GM21381 (cell line): ENCODE results near the gene IL1RL1.

Experiments
- ATAC-seq: cut with Tn5 transposase; IDR thresholded peaks from one replicate; pipeline ENCODE4 v1.9.1; 2021; ENCODE audit warnings: mild to moderate bottlenecking, moderate library complexity; ENCODE audit not compliant: unreplicated experiment

The IL1RL1 gene

DNA sequence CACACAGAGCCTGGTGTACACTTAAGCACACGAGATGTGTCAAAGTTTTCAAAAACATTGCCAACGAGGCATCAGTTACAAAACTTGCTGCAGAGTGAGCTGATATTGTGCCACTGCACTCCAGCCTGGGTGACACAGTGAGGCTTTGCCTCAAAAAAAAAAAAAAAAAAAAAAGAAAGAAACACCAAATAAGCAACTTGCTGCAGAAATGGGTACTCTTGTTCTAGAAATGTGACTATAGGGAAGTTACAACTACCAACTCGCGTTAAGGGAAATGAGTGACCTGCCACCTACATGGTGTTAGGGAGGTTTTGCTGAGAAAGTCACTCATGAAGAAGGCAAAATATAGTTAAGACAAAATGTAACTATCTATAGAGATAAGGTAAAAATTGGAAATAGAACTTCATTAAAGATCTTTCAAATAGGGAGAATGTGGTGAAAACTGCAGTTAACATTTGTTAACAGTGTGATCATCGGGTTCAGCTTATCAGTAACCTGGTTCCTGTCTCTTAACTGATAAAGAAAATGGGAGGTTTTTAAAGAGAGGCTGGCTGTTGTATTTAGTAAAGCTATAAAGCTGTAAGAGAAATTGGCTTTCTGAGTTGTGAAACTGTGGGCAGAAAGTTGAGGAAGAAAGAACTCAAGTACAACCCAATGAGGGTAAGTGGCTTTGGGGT lies at the start of gene IL1RL1:
Gene IL1RL1 (plus strand): TSS at position 600 of the 677 bp plus-strand sequence. CDS start 26,702 bp downstream, outside the sequence.
- ATAC-seq: no peak

DNA sequence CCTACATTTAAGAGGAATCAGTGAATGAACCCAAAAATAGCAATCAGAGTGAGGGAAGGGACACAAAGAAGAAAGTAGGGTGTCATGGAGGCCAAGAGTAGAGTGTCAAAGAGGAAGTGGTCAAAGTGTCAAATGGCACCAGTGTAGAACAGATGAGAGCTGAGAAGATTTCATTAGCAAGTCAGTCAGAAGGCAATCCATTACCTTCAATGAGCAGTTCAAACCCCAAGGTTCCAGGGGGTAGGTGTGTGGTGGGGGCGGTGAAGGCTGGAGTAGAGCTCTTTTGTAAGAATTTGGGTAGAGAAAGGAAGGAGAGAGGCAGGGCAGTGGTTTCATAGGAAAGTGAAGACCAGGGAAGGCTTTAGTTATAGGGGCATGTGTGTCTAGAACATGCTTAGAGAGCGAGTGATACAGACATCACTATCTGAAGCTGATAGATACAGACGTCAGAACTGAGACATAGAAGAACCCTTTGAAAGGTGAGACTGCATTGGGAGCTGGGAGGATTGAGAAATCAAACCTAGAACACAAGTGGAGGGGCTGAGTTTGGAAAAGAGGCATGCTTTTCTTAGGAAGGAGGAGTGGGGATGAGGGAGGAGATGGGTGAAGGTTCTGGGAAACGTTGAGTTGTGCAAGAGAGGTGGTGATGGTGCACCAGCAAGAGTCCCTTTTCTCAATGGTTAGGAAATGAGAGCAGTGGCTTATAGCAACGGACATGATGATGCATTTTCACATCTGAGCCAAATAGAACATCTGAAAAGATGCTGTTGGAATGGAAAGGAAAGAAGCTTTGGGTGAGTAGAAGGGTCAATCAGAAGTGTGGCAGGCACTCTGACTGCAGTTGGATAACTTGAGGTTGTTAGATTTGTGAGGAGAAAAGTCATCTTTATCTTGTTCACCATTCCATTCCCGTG lies 48.9 kb upstream of the IL1RL1 start:
- ATAC-seq: no peak

DNA sequence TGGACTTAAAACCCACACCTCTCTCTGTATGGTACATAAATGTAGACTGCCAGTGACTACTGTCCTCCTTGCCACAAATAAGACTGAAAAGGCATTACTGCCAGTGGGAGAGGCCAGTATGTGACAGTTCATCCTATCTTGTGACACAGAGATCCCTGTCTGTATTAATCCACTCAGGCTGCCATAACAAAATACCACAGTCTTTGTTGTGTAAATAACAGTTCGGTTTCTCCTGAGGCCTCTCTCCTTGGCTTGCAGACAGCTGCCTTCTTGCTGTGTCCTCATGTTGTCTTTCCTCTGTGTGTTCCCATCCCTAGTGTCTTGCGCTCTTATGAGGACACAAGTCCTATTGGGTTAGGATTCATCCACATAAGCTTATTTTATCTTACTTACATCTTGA lies 46.4 kb upstream of the IL1RL1 start:
- no peak for ATAC-seq

DNA sequence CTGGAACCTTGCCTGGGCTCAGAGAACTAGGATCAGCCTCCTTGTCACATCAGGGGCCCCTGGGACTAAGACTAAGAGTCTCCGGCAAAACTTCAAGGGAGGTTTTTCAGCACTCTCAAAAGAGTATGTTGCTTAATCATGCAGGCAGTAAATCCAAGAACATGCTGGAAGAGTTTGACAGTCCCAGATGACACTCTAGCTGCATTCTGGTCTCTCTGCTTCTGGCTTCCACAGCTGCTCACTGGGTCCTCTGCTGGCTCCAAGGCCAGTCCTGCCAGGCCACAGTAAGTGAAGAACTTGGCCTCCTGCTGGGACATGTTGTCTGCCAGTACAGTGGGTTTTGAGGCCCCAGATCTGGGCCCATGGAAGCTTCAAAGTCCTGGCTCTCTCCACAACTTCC lies 45.2 kb upstream of the IL1RL1 start:
- ATAC-seq: no peak

DNA sequence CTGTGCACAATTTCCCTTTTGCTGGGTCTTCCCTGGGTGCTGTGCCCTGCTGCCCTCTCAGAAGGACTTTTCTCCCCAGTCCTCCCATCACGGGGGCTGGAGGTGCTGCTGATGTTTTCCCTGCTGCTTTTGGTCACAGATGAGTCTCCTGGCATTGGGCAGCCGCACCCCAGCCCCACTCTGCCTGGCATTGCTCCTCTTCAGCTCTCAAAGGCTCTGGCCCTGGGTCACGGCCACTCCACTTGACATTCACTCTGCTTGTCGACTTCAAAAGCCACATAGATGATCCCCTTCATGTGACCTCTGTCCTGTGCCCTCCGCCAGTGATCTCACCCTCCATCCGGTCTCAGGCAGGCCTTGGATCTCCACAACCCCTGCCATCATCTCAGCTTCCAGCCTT lies 43.6 kb upstream of the IL1RL1 start:
- no peak for ATAC-seq

DNA sequence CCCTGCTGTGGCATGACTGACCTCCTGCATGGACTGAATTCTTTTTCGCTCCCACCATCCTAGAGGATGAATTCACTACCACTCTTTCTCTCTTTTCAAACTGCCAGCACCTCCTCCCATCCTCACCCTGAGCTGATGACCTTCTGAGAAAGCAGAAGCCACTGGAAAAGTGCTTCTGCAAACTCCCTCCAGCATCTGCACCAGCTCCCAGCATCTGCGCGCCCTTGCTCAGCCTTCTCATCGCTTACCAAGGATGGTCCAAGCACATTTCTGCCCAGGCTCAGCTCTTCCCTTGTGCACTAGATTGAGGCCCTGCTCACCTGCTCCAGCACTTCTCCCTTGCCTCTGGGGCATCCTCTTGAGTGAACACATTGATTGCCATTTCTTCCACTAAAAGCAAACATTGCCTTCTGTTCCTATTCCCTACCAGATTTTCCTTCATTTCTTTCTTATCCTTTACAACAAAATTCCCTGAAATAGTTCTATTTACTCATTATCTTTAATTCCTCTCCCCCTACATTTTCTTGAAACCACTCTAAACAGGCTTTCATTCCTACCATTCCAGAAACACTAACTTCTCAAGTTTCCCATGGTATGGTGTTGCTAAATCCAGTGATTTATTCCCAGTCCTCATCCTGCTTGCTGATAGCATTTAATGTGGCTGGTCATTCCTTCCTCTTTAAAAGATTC lies 42.7 kb upstream of the IL1RL1 start:
- ATAC-seq: no peak

DNA sequence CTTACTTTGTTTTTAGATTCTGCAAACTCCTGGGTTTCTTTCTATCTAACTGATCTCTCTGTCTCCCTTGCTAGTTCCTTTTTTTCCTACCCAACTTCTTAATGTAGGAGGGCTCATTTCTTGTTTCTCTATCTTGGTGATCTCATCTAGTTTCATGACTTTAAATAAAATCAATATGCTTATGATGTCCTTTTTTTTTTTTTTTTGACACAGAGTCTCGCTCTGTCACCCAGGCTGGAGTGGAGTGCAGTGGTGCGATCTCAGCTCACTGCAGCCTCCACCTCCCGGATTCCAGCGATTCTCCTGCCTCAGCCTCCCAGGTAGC lies 42.2 kb upstream of the IL1RL1 start:
- ATAC-seq: no peak

DNA sequence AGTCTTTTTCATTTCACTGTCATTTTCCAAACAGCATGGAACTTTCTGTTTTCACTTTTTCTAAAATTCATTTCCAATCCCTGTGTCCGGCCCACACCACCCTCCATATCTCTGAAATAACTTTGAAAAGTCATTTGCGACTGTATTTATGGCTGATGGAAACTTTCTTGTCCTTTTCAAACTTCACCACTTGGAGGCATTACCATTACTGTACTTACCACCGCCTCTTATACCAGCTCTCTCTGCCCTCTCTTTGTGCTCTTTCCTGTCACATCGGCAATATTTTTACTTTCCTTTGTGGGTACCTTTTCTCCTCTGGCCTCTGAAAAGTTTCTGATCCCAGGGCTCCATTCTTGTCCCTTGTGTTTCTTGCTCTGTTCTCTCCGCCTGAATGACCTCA lies 39.5 kb upstream of the IL1RL1 start:
- ATAC-seq: no peak

DNA sequence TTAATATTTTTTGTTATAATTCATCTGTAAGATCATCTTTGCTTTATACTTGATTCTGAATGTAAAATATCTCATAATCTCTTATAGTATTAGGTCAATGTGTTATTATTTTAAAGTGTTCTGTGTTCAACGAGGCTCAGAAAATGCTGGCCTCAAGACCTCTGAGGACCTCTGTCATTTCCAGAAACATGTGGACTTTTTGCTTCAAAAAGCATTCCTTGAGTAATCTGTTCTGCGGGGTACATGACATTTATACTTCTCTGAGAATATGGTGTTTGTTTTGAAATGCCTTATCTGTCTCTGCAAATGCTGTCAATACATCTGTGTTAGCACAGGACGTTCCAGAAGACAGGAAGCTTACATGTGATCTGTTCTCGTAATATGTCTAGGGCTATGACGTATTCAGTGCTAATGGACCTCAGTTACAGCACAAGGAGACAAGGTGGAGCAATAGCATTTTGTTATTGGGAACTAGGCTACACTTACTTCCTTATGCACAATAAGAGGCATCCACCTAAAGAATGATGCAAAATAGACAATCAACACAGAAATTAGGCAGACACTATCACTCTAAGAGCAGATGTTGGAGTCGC lies 37.6 kb upstream of the IL1RL1 start:
- no peak for ATAC-seq

DNA sequence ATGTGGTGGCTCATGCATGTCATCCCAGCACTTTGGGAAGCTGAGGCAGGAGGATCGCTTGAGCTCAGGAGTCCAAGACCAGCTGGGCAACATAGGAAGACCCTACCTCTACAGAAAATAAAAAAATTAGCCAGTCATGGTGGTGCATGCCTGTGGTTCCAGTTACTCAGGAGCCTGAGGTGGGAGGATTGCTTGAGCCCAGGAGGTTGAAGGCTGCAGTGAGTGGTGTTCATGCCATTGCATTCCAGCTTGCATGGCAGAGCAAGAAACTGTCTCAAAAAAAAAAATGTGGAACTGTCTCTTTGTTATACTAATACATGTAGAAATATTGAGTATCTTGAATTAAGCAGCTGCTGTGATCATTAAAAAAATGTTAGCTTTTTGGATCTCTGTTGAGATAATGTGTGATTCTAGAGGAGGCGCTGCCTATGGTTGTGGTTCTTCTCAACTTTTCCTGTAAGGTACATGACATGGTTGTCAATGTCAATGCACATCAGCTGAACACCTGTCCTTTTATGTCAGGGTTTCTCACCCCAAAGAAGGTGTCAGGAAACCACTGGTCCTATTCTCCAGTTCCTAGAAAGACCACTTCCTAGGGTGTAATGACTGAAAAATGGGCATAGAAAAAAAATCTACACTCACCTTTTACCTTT lies 34.7 kb upstream of the IL1RL1 start:
- ATAC-seq: no peak

DNA sequence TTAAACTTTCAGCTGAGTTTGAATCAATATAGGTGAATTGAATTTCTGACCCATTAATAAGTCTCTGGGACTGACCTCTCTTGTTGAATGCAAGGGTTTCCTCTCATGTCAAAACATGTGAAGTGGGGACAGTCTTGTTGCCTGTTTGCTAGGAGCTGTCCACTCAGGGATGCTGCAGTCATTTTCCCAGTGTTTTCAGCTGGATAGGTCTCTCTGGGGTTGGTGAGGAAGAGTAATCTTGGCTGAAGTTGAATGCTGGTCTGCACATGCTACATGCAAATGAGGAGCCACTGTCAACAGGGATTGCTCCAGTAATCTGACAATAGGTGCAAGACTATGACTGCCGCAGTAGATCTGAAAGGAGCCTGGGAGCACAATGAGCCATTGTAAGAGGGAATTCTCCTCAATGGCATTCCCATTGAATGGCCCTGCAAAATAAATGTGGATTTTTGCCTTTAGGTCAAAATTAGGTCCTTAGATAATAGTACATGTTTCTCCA lies 34.1 kb upstream of the IL1RL1 start:
- no peak for ATAC-seq

DNA sequence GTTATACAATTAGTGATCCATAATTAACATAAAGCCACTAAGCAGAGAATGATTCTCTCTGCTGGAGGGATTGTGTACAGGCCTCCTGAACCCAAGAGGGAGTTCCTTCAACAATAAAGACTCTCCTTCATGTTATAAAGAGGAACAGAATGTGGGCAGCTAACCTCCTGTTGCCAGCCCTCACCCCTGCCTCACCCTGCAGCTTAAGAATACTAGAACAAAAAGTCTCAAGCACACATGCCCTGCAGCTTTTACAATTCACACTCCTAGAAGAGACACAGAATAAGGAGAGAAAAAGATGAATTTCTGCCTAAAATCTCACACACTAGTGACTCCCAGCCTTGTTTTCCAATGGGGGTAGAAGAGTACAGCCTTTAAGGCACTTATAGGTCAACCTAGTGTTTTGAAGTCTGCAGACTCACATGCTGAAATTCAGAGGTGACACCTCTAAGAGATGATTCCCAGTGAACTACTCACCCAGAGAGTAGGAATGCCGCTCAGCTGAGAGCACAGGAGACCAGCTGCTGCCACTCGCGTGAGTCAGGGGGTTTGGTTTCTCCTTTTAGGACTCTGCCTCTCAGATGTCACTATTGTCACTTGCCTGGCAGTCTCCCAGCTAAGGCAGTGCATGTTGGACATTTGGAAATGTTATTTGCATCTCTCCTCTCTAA lies 32.5 kb upstream of the IL1RL1 start:
- ATAC-seq: no peak

DNA sequence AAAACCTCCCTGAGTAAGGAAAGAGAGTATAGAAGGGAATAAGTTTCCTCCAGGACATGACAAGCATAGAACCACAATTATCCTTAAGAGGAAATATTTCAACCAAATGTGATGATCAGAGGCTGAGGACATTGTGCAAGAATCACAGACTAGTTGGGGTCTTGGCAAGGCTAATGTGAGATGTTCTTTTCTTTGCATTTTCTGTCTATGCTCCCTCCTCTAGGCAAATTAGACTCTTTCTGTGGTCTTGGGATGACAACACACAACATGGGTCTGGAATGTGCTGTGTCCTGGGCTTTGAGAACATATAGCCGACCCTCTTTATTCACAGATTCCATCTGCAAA lies 32.0 kb upstream of the IL1RL1 start:
- no peak for ATAC-seq

DNA sequence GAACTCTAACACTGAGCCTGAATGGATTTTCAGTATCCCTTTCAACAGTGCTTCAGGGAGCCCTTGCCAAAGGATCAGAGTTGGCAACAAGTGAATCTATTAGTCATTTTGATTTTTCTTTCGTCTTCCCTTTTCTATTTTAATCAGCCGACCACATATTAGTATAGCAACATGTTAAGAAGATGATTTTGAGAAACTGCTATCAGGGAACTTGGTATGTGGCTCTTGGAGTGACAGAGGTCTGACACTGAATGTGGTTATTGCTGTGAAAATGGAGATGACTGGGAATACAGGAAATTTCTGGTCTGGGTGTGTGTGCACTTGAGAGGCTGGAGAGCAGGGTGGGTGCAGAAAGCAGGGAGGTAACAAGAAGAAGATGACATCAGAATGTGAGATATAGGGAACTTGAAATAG lies 28.7 kb upstream of the IL1RL1 start:
- no peak for ATAC-seq

DNA sequence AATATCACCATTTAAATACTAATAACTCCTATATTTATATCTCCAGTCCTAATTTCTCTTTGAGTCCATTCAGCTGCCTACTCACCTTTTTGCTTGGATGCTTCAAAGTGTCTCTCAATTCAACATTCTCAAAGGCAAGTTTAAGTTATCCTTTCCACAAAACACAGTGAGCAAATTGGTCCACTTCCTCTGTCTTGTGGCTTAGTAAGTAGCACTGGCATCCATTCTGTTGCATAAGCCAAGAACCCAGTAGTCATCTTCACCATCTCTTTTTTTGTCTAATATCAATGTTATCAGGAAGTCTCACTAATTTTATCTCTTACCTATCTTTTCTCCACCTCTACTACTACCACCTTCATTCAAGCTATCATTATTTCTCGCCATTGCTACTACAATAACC lies 27.4 kb upstream of the IL1RL1 start:
- ATAC-seq: no peak

DNA sequence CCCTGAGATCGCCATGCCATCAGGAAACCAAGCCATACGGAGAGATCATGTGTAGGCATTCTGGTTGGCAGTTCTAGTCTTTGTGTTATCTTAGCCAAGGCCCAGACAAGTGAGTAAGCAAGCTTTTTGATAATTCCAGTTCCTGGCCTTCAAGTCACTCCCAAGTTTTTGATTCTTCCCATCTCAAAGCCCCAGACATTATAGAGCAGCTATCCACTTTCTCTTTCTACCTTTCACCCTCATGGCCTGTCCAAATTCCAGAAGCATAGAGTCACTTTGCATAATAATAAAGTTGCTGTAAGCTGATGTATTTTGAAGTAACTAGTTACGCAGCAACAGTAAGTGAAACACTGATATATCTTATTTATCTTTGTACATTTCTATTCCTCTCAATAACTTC lies 26.8 kb upstream of the IL1RL1 start:
- ATAC-seq: no peak

DNA sequence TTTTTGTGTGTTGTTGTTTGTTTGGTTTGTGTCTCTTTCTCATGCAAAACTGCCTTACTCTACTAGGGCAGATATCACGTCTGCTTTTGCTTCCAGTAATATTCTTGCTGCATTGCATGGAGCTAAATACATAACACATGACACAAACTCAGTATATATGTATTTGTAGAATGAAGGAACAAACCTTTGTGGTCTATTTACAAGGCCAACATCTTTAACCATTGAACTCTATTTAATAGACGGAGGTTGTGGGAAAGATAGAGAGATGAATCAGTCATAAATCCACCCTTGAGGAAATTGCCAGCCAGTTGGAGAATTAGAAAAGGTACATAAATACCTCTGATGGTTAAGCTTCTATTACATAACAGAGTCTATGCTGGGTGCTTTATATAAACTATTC lies 26.0 kb upstream of the IL1RL1 start:
- no peak for ATAC-seq

DNA sequence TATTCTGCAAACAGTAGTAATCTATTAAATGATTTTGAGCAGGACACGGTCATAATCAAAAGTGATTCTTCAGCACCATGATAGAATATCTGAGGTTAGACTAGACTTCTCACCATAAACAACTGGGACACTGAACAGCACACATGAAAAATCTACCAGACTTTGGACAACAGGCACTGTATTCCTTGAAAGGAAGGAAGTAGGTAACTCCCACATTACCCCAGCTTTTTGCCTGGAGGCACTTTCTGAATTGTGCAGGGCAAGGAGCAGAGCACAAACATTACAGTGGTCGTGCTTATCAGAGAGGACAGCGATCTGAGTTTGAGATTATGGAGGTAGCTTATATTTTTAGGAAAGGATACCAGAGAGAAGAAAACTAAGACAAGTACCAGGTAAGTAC lies 25.3 kb upstream of the IL1RL1 start:
- no peak for ATAC-seq

DNA sequence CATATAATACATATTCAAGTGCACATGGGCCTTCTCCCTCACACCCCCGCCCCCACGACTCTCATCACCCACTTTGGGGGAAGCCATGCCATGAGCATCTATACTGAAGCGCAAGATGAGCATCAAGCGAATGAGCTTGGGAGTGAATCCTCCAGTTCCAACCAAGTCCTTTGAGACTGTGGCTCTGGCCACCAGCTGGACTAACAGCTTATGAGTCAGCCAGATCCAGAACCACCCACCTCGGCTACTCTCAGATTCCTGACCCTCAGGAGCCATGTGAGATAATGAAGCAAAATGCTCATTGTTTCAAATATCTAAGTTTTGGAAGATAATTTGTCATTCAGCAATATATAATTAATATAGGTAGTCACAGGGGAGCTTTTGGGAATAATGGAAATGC lies 22.2 kb upstream of the IL1RL1 start:
- ATAC-seq: no peak

DNA sequence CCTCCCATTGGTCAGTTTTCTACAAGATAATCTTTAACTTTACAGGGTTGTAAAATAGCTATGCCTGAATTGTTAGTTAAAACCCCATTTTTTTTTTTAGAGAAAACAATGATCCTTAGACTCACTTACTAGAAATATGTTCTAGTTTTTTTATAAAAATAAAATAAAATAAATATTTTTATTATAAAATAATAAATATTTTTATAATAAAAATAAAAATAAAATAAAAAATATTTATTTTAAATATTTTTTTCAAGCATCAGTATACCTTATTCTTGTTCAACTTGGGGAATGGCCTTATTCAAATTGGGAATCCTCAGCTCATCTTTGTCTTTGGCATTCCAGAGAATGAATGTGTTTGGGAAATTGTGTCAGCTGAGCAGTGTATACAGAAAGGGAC lies 20.8 kb upstream of the IL1RL1 start:
- ATAC-seq: no peak
